ENCODE data around the gene GALNT16. TPM values are rescaled to one million over a fixed set of nuclear protein-coding genes. Genes with fewer than 3 reads are reported as not detected.

The GALNT16 gene
- total RNA-seq, 2 experiments from 2014 or later, result 0.09 TPM; not detected in 1

- Histone ChIP-seq H3K9me2 (ENCODE audit: insufficient read depth, low read length) (no peaks in the 10 kb centered on the region), H2AFZ (ENCODE audit: low read length) (no peak overlapping the region), H3K79me2 (ENCODE audit: insufficient read depth, low read depth, low read length) (no peaks in the 10 kb centered on the region), H4K20me1 (ENCODE audit: insufficient read depth, low read length) (no peaks in the 10 kb centered on the region), H3K27ac (ENCODE audit: low read depth, low read length, poor library complexity, severe bottlenecking) (no peak overlapping the region), H3K9me3 (ENCODE audit: low read length) (no peaks in the 10 kb centered on the region), H3K36me3 (ENCODE audit: insufficient read depth, low read length) (no peaks in the 10 kb centered on the region), H3K4me3 (ENCODE audit: low read depth, low read length, poor library complexity, severe bottlenecking) (no peak overlapping the region), H3K4me2 (ENCODE audit: low read length) (no peak overlapping the region), H3K4me1 (ENCODE audit: insufficient read depth, low read length, poor library complexity, severe bottlenecking) (no peaks in the 10 kb centered on the region)
- CTCF ChIA-PET (ENCODE audit: unreplicated experiment), result no interaction called here
- TF ChIP-seq CTCF (conservative IDR thresholded peaks at IDR 0.05; ENCODE audit: low read length) (no peak), EZH2phosphoT487 (IDR thresholded peaks at IDR 0.05; ENCODE audit: borderline replicate concordance, low read depth, low read length) (no peak)
- BruUV-seq (replicated peaks), result no TSS peak
- POLR2A ChIA-PET, result no interaction called here
- no peak for DNase-seq (ENCODE audit: low spot score)
- intact Hi-C loops (cut with micrococcal nuclease; ENCODE audit: unreplicated experiment), result no loop called here
Observed at GRCh38 chr14:69280746-69281291, 20.9 kb downstream of the GALNT16 start.

GRCh38 chr14:69281450-69282169 is 21.7 kb downstream of the GALNT16 start:
- ChIA-PET POLR2A (no interaction called here), CTCF (ENCODE audit: unreplicated experiment) (no interaction called here)
- TF ChIP-seq CTCF (conservative IDR thresholded peaks at IDR 0.05; ENCODE audit: low read length), result no peak
- TF ChIP-seq EZH2phosphoT487 (IDR thresholded peaks at IDR 0.05; ENCODE audit: borderline replicate concordance, low read depth, low read length), result no peak
- H3K27ac ChIP-seq (ENCODE audit: low read depth, low read length, poor library complexity, severe bottlenecking), result no peak overlapping the region
- no peaks in the 10 kb centered on the region for H3K9me2 ChIP-seq (ENCODE audit: insufficient read depth, low read length)
- no peaks in the 10 kb centered on the region for H3K79me2 ChIP-seq (ENCODE audit: insufficient read depth, low read depth, low read length)
- no TSS peak for BruUV-seq (replicated peaks)
- H3K36me3 ChIP-seq (ENCODE audit: insufficient read depth, low read length), result no peaks in the 10 kb centered on the region
- H3K4me2 ChIP-seq (ENCODE audit: low read length), result no peak overlapping the region
- intact Hi-C loops (cut with micrococcal nuclease; ENCODE audit: unreplicated experiment), result no loop called here
- no peak overlapping the region for H3K4me3 ChIP-seq (ENCODE audit: low read depth, low read length, poor library complexity, severe bottlenecking)
- no peaks in the 10 kb centered on the region for H4K20me1 ChIP-seq (ENCODE audit: insufficient read depth, low read length)
- no peaks in the 10 kb centered on the region for H3K4me1 ChIP-seq (ENCODE audit: insufficient read depth, low read length, poor library complexity, severe bottlenecking)
- no peak overlapping the region for H2AFZ ChIP-seq (ENCODE audit: low read length)
- H3K9me3 ChIP-seq (ENCODE audit: low read length), result no peaks in the 10 kb centered on the region
- DNase-seq (ENCODE audit: low spot score), result no peak

GRCh38 chr14:69282448-69282847 is 22.5 kb downstream of the GALNT16 start:
- DNase-seq (ENCODE audit: low spot score), result no peak
- H4K20me1 ChIP-seq (ENCODE audit: insufficient read depth, low read length), result no peaks in the 10 kb centered on the region
- H3K36me3 ChIP-seq (ENCODE audit: insufficient read depth, low read length), result no peaks in the 10 kb centered on the region
- H3K4me1 ChIP-seq (ENCODE audit: insufficient read depth, low read length, poor library complexity, severe bottlenecking), result no peaks in the 10 kb centered on the region
- no peak overlapping the region for H3K4me3 ChIP-seq (ENCODE audit: low read depth, low read length, poor library complexity, severe bottlenecking)
- no peaks in the 10 kb centered on the region for H3K9me3 ChIP-seq (ENCODE audit: low read length)
- H3K79me2 ChIP-seq (ENCODE audit: insufficient read depth, low read depth, low read length), result no peaks in the 10 kb centered on the region
- no peak overlapping the region for H3K27ac ChIP-seq (ENCODE audit: low read depth, low read length, poor library complexity, severe bottlenecking)
- no peaks in the 10 kb centered on the region for H3K9me2 ChIP-seq (ENCODE audit: insufficient read depth, low read length)
- intact Hi-C loops (cut with micrococcal nuclease; ENCODE audit: unreplicated experiment), result no loop called here
- H3K4me2 ChIP-seq (ENCODE audit: low read length), result no peak overlapping the region
- ChIA-PET POLR2A (no interaction called here), CTCF (ENCODE audit: unreplicated experiment) (no interaction called here)
- no peak for TF ChIP-seq CTCF (conservative IDR thresholded peaks at IDR 0.05; ENCODE audit: low read length)
- TF ChIP-seq EZH2phosphoT487 (IDR thresholded peaks at IDR 0.05; ENCODE audit: borderline replicate concordance, low read depth, low read length), result no peak
- no TSS peak for BruUV-seq (replicated peaks)
- H2AFZ ChIP-seq (ENCODE audit: low read length), result no peak overlapping the region

All from OCI-LY7 (cell line).